GM19025 (cell line): Measurements from ENCODE around the gene NTSR1.

Experiments used
- ATAC-seq: cut with Tn5 transposase; IDR thresholded peaks from one replicate; pipeline ENCODE4 v1.9.1; 2021; ENCODE audit warnings: mild to moderate bottlenecking, low read depth, moderate library complexity; ENCODE audit not compliant: unreplicated experiment

NTSR1 gene

GRCh38 chr20:62766716-62767115 is 58.1 kb downstream of the NTSR1 start:
- no peak for ATAC-seq

GRCh38 chr20:62768234-62768546 is 59.6 kb downstream of the NTSR1 start:
- ATAC-seq = no peak

GRCh38 chr20:62768551-62769287 is 60.1 kb downstream of the NTSR1 start:
- ATAC-seq = no peak

GRCh38 chr20:62769346-62770071 is 60.9 kb downstream of the NTSR1 start:
- ATAC-seq = no peak

- no peak for ATAC-seq
Measured at GRCh38 chr20:62770111-62770910, 61.7 kb downstream of the NTSR1 start.

GRCh38 chr20:62770916-62771315 is 62.3 kb downstream of the NTSR1 start:
- no peak for ATAC-seq

- no peak for ATAC-seq
Measured at GRCh38 chr20:62771396-62772102, 62.9 kb downstream of the NTSR1 start.

- ATAC-seq = no peak
Measured at GRCh38 chr20:62772103-62772611, 63.5 kb downstream of the NTSR1 start.

- ATAC-seq = no peak
Measured at GRCh38 chr20:62772619-62772989, 64.0 kb downstream of the NTSR1 start.

GRCh38 chr20:62772990-62773844 is 64.6 kb downstream of the NTSR1 start:
- no peak for ATAC-seq

- no peak for ATAC-seq
Measured at GRCh38 chr20:62773845-62774714, 65.4 kb downstream of the NTSR1 start.

GRCh38 chr20:62774762-62775161 is 66.1 kb downstream of the NTSR1 start:
- no peak for ATAC-seq

- no peak for ATAC-seq
Measured at GRCh38 chr20:62775206-62775605, 66.6 kb downstream of the NTSR1 start.

- no peak for ATAC-seq
Measured at GRCh38 chr20:62776035-62776691, 67.5 kb downstream of the NTSR1 start.

- ATAC-seq = no peak
Measured at GRCh38 chr20:62776692-62777527, 68.3 kb downstream of the NTSR1 start.

- ATAC-seq = no peak
Measured at GRCh38 chr20:62777528-62777830, 68.8 kb downstream of the NTSR1 start.

GRCh38 chr20:62778058-62778457 is 69.4 kb downstream of the NTSR1 start:
- ATAC-seq = no peak
